ENCODE data around the gene GSK3A. TPM values are rescaled to one million over a fixed set of nuclear protein-coding genes. Genes with fewer than 3 reads are reported as not detected.
A peak's percentile ranks its signal among the peaks of the same experiment; 100 is the strongest.

Gene GSK3A
- polyA plus RNA-seq (ENCODE audit: insufficient read length), result 42.1 TPM

DNA sequence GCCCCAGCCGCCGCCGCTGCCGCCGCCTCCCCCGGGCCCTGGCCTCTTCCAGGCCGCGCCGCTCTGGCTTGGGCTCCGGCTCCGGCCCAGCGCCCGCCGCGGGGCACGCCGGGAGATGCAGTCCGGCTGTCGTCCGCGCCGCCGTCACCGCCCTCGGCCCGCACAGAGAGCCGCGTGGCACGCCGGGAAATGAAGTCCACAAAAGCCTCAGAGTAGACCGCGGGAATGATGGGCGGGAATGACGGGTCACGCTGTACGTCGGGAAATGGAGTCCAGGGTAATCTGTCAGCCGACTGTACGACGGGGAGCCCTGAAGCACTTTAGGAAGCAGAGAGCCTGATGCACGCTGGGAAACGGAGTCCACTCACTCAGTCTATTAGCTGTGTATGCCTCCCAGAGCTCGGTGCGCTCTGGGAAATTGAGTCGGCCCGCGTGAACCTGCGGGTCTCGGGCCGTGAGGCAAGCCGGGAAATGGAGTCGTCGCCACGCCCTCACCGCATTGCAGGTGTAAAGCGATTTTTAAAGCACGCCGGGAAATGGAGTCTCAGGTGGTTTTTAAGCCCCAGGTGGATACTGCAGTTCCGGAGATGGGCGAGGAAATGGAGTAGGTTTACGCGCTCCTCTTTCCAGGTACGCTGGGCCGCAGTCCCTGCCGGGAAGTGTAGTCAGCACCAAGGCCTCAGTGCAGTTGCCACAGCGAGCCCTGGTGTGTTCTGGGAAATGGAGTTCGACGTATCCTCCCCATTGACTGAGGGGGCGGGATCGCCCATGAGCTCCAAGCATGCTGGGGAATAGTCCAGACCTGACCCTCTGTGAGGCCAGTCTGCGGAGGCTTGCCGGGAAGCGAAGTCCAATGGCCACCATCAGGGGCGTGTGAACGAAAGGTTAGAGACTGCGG is at the start of gene GSK3A:
Gene GSK3A (minus strand): TSS at position 91 of the 898 bp plus-strand sequence. CDS start 137 bp downstream, outside the sequence.
- DNase-seq (ENCODE audit: low read depth), result peak; percentile 99

DNA sequence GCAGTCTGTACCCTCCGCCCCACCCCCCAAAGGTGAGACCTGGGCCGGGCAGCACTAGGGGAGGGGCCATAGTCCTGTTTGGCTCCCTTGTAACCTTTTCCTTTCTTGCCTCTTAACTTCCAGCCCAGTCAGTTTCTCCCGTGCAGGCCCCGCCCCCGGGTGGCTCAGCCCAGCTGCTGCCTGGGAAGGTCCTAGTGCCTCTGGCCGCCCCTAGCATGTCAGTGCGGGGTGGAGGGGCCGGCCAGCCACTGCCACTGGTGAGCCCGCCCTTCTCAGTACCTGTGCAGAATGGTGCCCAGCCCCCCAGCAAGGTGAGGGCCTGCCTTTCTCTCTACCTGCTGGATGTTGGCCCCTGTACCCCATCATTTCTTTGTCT is 49.0 kb upstream of the GSK3A start:
- DNase-seq (ENCODE audit: low read depth), result no peak

DNA sequence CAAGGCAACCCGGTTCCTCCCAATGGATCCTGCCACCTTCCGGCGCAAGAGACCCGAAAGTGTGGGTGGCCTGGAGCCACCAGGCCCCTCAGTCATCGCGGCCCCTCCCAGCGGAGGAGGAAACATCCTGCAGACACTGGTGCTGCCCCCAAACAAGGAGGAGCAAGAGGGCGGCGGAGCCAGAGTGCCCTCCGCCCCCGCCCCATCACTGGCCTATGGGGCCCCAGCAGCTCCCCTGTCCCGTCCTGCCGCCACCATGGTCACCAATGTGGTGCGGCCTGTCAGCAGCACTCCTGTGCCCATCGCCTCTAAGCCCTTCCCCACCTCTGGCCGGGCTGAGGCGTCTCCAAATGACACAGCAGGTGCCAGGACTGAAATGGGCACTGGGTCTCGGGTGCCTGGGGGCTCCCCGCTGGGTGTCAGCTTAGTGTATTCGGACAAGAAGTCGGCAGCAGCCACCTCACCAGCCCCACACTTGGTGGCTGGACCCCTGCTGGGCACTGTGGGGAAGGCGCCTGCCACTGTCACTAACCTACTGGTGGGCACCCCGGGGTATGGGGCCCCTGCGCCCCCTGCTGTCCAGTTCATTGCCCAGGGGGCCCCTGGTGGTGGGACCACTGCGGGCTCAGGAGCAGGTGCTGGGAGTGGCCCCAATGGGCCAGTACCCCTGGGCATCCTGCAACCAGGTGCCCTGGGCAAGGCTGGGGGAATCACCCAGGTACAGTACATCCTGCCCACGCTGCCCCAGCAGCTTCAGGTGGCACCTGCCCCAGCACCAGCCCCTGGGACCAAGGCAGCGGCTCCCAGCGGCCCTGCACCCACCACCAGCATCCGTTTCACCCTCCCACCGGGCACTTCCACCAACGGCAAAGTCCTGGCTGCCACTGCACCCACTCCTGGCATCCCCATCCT is 48.4 kb upstream of the GSK3A start:
- no peak for DNase-seq (ENCODE audit: low read depth)

DNA sequence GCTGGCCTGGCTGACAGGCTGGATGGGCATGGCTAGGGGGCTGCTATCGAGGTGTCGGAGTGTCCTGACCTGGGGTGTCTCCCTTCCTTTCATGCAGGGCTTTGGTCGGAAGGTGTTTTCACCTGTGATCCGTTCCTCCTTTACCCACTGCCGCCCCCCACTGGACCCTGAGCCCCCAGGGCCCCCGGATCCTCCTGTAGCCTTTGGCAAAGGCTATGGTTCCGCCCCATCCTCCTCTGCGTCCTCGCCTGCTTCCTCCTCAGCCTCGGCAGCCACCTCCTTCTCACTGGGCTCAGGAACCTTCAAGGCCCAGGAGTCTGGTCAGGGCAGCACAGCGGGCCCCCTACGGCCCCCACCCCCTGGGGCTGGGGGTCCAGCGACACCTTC is 47.7 kb upstream of the GSK3A start:
- DNase-seq (ENCODE audit: low read depth), result no peak

DNA sequence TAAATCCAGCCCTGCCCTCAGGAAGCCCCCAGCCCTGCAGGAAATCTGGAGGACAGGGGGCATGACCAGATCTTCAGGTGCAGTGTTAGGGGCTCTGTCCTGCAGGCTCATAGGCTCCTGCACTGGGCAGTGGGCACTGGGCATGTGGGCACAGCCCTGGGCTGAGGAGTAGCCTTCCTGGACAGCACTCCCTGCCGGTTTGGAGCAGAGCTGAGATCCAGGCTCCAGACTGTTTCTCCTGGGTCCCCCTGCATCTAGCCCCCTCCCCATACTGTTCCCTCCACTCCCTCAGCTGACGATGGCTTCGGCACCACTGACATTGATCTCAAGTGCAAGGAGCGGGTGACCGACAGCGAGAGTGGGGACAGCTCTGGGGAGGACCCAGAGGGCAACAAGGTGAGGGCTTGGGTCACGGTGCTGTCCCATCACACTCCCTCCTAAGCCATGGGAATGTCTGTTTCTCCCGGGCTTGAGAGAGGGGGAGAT is 47.2 kb upstream of the GSK3A start:
- no peak for DNase-seq (ENCODE audit: low read depth)

DNA sequence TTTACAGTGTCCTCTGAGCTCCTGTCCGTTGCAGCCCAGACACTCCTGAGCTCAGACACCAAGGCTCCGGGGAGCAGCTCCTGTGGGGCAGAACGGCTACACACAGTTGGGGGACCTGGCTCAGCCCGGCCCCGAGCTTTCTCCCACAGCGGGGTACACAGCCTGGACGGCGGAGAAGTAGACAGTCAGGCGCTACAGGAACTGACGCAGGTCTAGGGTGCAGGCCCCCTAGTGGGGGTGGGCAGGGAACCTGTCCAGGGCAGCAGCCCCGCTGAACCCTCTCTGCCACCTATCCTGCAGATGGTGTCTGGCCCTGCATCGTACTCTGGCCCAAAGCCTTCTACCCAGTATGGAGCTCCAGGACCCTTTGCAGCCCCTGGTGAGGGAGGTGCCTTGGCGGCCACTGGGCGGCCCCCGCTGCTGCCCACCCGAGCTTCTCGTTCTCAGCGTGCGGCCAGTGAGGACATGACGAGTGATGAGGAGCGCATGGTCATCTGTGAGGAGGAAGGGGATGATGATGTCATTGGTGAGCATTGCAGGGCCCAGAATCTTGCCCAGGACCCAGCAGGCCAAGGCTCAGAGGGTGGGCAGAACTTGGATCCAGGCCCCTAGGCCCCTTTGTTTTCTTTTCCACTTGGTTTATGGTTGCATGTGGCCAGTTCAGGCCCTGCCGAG is 46.6 kb upstream of the GSK3A start:
- DNase-seq (ENCODE audit: low read depth), result no peak

DNA sequence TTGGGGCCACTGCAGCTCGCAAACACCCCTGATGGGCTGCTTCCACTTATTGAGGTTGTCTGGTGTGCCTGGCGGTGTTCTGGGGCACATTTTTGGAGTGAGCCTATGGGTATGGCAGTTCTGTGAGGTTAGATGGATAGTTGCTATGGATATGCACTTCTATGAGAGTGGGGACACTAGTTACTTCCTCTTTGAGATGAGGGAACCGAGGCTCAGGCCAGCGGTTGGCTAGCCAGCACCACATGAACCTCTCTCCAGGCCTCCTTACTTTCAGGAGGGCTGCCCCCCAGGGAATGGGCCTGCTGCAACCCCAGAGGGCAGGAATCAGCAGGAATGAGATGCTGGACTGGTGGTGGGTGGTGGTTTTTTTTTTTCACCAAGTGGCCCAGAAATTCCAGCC is 46.0 kb upstream of the GSK3A start:
- DNase-seq (ENCODE audit: low read depth), result no peak

DNA sequence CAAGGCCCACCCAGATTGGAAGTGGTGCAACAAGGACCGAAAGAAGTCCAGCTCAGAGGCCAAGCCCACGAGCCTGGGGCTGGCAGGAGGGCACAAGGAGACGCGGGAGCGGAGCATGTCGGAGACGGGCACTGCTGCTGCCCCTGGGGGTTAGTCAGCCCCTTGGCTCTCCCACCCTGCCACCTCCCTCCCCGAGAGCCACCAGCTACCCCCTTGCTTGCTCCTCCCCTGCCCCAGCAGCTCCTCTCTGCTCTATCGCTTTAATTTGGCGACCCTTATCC is 45.4 kb upstream of the GSK3A start:
- DNase-seq (ENCODE audit: low read depth), result no peak

DNA sequence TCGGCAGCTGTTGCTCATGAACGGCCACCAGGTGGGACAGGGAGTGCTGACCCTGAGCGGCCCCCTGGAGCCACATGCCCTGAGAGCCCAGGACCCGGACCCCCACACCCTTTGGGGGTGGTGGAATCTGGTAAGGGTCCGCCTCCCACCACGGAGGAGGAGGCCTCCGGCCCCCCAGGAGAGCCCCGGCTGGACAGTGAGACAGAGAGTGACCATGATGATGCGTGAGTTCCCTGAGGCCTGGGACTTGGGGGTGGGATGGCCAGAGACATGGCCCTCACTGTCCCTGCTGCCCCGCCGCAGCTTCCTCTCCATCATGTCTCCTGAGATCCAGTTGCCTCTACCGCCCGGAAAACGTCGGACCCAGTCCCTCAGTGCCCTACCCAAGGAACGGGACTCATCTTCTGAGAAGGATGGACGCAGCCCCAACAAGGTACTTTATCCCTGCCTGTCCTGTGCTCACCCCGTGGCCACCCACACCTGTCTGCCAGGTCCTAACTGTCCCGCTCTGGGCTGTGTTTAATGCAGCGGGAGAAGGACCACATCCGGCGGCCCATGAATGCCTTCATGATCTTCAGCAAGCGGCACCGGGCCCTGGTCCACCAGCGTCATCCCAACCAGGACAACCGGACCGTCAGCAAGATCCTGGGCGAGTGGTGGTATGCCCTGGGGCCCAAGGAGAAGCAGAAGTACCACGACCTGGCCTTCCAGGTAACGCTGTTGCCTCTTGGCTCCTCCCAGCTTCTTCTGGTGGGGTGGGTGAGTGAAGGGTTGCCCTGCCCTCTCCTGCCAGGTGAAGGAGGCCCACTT is 44.8 kb upstream of the GSK3A start:
- DNase-seq (ENCODE audit: low read depth), result no peak

DNA sequence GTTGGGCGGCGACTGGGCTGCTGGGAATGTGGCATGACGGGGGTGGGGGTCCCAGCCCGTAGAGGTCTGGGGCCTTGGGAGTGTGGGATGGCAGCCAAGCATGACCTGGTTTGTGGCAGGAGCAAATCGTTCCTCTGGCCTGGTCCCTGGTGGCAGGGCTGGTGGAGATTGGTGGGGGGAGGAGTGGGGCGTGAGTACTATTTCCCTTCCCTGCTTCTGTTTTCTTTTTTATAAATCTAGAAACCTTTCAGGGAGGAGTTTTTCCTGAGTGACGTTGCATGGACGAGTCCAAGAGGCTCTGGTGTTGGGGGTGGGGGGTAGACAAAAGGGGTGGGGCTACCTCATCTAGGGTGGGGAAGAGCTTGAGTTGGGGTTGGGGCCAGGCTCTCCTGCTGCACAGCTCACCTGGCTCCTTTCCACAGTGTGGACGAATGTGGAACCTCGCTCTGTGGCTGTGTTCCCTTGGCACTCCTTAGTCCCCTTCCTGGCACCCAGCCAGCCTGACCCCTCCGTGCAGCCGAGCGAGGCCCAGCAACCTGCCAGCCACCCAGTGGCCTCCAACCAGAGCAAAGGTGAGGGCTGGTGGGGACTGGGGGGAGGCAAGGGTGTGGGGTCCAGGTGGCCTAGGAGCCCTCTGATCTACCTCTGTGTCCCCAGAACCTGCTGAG is 44.1 kb upstream of the GSK3A start:
- DNase-seq (ENCODE audit: low read depth), result no peak

DNA sequence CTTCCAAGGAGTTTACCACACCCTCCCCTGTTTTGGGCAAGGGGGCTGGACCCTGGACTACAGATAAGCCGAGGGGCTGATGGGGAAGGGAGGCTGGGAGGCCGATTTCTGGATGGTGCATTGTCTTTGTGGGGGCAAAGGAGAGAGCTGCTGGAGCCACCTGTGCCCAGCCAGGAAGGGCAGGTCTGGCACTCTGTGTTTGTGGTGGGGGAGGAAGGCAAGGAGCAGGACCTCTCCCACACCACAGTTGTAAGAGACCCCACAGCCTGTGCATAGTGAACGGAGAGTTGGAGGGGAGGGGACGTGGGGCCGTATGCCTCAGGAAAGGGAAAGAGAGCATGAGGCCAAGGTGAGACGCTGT is 43.6 kb upstream of the GSK3A start:
- DNase-seq (ENCODE audit: low read depth), result no peak

DNA sequence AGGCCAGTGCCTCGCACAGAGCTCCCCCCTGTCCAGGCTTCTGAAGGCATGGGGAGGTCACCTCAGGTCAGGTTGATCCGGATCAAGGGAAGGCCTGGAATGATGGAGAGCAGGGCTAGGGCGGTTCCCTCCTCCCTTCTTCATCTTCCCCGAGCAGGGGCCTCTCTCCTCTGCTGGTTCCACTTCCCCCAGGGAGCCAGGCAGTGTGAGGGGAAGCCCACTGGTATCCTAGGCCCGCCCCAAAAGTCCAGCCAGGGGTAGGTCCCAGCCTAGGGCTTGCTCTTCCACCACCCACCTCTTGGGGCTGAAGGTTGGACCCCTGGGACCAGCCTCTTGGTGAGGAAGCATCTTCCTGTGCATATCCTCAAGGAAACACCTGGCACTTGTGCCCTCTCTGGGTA is 43.1 kb upstream of the GSK3A start:
- DNase-seq (ENCODE audit: low read depth), result no peak

DNA sequence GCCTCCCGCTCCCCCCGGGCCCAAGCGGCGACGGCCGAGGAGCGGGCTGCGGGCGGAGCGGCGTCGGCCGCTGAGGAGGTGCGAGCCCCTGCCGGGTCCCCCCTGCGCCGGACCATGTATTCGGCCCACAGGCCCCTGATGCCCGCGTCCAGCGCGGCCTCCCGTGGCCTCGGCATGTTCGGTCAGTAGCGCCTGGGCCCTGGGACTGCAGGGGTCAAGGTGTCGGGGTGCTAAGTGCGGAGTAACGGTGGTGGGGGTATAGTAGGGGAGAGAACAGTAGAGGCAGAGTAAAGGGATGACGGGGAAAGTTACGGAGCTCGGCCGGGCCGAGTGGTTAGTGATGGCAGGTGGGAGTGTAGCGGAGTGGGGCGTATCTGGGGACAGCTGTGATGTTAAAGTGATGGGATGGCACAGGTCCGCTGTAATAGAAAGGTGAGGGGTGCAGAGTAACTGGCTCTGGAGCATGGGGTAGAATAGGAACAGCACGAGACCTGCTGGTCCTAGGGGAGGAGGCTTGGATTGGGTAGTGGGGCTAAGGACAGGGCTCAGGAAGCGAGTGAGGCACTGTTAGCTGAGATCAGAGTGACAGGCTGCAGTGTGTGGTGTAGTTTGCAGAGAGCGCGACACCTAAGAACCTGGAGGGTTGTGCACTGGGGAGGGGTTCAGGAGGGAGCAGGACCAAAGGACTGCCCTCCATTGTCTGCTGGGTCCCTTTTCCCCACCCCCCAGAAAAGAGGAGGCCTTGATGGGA is 42.4 kb upstream of the GSK3A start:
- no peak for DNase-seq (ENCODE audit: low read depth)

DNA sequence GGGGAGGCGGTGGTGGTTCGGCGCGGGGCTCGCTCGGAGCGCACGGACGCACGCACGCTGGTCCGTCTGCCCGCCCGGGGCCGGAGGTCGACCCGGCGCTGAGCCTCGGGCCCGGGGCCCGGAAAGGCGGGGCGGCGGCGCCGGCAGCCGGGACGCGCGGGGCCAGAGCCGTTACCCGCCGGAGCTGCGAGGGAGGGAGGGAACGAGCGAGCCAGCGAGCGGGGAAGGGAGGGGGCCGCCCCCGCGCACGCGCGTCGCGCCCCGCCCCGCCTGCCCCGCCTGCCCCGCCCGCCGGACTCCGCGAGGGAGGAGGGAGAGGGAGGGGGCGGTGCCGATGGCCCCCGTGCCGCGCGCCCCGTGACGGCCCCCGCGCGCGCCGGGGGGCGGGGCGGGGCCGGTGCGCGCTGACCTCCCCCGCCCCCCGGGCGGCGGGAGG is 41.7 kb upstream of the GSK3A start:
- DNase-seq (ENCODE audit: low read depth), result no peak

DNA sequence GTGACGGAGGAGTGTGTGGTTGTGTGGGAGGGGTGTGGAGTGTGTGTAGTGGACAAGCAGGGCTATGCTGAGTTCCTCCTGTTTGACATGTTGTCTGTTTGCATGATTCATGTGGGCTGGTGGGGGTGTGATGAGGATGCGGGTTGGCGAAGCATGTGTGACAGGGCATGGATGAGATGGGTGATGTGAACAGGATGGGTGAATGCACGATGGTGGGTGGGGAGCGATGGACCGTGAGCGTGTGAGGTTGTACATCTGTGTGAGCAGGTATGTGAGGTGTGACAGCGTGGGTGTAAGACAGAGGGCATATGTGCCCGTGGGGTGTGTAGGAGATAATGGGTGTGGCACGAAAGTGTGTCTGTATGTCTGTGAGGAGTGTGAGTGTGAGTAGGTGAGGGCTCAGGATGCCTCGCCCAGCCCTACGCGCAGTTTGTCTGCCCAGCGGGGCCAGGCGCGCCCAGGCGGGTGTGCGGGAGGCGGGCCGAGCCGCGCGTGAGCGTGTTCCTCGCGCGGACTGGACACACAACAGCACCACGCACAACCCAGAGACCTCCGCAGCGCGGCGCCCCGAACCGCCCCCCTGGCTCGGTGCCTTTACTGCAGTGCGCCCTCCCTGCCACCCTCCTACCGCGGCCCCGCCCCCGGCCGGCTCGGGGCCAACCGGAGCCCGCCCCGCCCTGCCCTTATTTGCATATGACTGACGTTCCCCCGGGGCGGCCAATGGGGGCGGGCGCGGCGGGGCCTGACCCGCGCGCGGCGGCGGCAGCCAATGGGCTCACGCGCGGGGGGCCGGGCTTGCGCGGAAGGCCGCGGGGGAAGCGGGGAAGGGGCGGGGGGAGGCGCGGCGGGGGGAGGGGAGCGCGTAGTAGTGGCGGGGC is 41.0 kb upstream of the GSK3A start:
- DNase-seq (ENCODE audit: low read depth), result no peak

DNA sequence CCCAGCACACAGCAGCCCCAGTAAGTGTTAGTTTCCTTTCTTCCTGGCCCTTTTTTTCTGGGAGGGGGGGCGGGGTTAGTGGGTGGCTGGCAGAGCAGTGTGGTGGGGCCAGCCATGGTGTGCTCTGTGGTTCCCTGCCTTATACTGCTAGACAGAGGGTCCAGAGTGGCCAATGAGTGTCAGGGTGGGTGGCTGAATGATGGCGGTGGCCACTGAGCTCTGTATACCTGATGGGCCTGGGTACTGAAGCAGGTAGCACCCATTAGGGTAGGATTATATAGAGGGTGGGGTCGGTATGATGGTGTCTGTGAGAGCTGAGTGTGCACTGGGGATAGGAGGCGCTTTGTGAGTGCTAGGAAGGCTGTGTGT is 40.4 kb upstream of the GSK3A start:
- DNase-seq (ENCODE audit: low read depth), result no peak

DNA sequence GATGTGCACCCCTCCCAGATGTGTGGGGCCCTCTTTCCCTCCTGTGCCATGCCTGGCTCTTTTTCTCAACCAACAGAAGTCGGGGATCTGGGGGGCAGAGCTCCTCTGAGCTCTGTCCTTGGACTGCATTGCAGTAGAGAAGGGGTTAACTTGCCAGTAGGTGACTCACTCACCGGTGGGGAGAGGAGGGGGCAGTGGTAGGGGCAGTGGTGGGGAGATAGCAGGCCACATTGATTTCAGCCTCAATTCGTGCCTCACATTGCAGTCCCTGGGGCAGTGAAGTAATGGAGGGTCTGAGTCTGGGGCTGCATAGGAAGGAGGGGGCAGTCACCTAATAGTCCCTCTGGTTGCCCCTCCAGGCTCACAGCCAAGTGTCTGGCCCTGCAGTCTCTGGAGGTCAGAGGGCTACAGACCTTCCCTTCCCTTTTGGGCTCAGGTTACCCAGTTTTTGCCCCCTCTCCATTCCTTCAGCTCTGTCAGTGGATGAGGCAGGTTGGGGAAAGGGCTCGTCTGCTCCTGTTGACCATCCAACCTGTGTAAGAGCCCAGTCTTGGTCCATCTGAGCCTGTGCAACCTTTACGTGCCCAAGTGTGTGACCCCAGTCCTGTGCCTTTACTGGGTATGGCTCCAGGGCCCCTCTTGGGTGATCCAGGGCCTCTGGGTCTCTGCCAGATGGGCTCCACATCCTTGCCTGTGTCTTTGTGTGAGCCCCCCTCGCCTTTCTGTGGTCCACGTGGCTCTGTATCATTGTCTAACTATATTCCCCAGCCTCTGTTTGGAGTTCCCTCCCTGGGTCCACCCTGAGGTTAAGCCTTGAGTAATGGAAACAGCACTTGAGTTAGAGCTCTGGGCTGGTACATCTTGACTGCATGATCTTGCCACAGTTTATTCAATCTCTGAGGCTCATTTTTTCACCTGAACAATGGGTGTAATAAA is 39.7 kb upstream of the GSK3A start:
- no peak for DNase-seq (ENCODE audit: low read depth)

Data from forelimb muscle (tissue), 1 donor.